ENCODE results near the gene STK32C. TPM values are rescaled to one million over a fixed set of nuclear protein-coding genes. Genes with fewer than 3 reads are reported as not detected.

STK32C gene
- total RNA-seq, 1 donor from 2014 or later, result 13.6 TPM

GRCh38 chr10:132248455-132249225 is 59.1 kb downstream of the STK32C start:
- Mint-ChIP-seq H3K4me1 (ENCODE audit: low read depth, unreplicated experiment) (peaks cover 2% of the 10 kb centered on the region), H3K9me3 (ENCODE audit: unreplicated experiment) (no peaks in the 10 kb centered on the region), H3K27me3 (ENCODE audit: low read depth, unreplicated experiment) (peaks cover 15% of the 10 kb centered on the region), H3K4me3 (ENCODE audit: unreplicated experiment) (peak overlapping the region; percentile 85), H3K36me3 (ENCODE audit: low read depth, unreplicated experiment) (peaks cover 9% of the 10 kb centered on the region), H3K27ac (ENCODE audit: unreplicated experiment) (no peak overlapping the region)
- H3K9me3 ChIP-seq (ENCODE audit: insufficient read depth, low read depth, low read length), result no peaks in the 10 kb centered on the region
- H3K27ac ChIP-seq (ENCODE audit: low read depth, low read length), result no peak overlapping the region
- DNase-seq (ENCODE audit: low read depth) (no peak), FAIRE-seq (no peak)
- no peaks in the 10 kb centered on the region for H3K36me3 ChIP-seq (ENCODE audit: insufficient read depth, low read length)
- peak overlapping the region; percentile 72 for H3K4me2 ChIP-seq (ENCODE audit: low read length)
- no peaks in the 10 kb centered on the region for H3K27me3 ChIP-seq (ENCODE audit: insufficient read depth, low read length)
- peak overlapping the region; percentile 60 for H2AFZ ChIP-seq (ENCODE audit: low read depth, low read length)
- peak overlapping the region; percentile 28 for H3K4me3 ChIP-seq (ENCODE audit: insufficient read depth, low read depth, low read length)
- no peak overlapping the region for H3K9ac ChIP-seq (ENCODE audit: low read length)
- no peaks in the 10 kb centered on the region for H3K79me2 ChIP-seq (ENCODE audit: insufficient read depth, low read length)
- no peaks in the 10 kb centered on the region for H4K20me1 ChIP-seq (ENCODE audit: insufficient read depth, low read length)
- H3K4me1 ChIP-seq (ENCODE audit: insufficient read depth, low read length), result no peaks in the 10 kb centered on the region
- no peak for TF ChIP-seq EZH2 (IDR thresholded peaks at IDR 0.05; ENCODE audit: insufficient read depth, low read length)
- TF ChIP-seq, protein P1, sequence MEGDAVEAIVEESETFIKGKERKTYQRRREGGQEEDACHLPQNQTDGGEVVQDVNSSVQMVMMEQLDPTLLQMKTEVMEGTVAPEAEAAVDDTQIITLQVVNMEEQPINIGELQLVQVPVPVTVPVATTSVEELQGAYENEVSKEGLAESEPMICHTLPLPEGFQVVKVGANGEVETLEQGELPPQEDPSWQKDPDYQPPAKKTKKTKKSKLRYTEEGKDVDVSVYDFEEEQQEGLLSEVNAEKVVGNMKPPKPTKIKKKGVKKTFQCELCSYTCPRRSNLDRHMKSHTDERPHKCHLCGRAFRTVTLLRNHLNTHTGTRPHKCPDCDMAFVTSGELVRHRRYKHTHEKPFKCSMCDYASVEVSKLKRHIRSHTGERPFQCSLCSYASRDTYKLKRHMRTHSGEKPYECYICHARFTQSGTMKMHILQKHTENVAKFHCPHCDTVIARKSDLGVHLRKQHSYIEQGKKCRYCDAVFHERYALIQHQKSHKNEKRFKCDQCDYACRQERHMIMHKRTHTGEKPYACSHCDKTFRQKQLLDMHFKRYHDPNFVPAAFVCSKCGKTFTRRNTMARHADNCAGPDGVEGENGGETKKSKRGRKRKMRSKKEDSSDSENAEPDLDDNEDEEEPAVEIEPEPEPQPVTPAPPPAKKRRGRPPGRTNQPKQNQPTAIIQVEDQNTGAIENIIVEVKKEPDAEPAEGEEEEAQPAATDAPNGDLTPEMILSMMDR (IDR thresholded peaks at IDR 0.05; ENCODE audit: insufficient read depth, low read depth, low read length), result no peak

DNA sequence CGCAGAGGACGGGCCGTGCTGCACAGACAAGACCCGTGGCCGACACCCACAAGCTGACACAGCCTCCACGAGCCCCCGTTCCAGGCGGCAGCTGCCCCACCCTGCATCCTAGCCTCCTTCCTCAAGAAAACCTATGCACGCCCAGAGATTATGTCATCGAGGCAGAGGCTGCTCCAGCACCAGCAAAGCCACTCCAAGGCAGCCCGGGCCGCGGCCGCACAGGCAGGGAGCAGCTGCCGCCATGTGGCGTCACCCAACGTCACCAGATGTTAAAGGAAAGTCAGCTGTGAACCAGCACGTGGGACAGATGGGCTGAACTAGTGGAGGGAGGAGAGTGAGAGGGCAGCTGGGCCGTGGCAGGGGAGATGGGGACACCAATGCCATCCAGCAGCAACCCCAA is 59.8 kb downstream of the STK32C start:
- TF ChIP-seq EZH2 (IDR thresholded peaks at IDR 0.05; ENCODE audit: insufficient read depth, low read length), result no peak
- TF ChIP-seq, protein P1 (IDR thresholded peaks at IDR 0.05; ENCODE audit: insufficient read depth, low read depth, low read length), result no peak
- FAIRE-seq, result no peak
- Histone ChIP-seq H2AFZ (ENCODE audit: low read depth, low read length) (no peak overlapping the region), H3K4me3 (ENCODE audit: insufficient read depth, low read depth, low read length) (no peak overlapping the region), H3K79me2 (ENCODE audit: insufficient read depth, low read length) (no peaks in the 10 kb centered on the region), H3K36me3 (ENCODE audit: insufficient read depth, low read length) (no peaks in the 10 kb centered on the region), H4K20me1 (ENCODE audit: insufficient read depth, low read length) (no peaks in the 10 kb centered on the region), H3K27me3 (ENCODE audit: insufficient read depth, low read length) (no peaks in the 10 kb centered on the region), H3K9me3 (ENCODE audit: insufficient read depth, low read depth, low read length) (no peaks in the 10 kb centered on the region), H3K27ac (ENCODE audit: low read depth, low read length) (no peak overlapping the region), H3K9ac (ENCODE audit: low read length) (no peak overlapping the region), H3K4me1 (ENCODE audit: insufficient read depth, low read length) (no peaks in the 10 kb centered on the region), H3K4me2 (ENCODE audit: low read length) (no peak overlapping the region)
- Mint-ChIP-seq H3K27ac (ENCODE audit: unreplicated experiment) (no peak overlapping the region), H3K4me3 (ENCODE audit: unreplicated experiment) (no peak overlapping the region), H3K27me3 (ENCODE audit: low read depth, unreplicated experiment) (peaks cover 12% of the 10 kb centered on the region), H3K36me3 (ENCODE audit: low read depth, unreplicated experiment) (peaks cover 9% of the 10 kb centered on the region), H3K4me1 (ENCODE audit: low read depth, unreplicated experiment) (peaks cover 2% of the 10 kb centered on the region), H3K9me3 (ENCODE audit: unreplicated experiment) (no peaks in the 10 kb centered on the region)
- DNase-seq (ENCODE audit: low read depth), result no peak

GRCh38 chr10:132246296-132246695 is 61.5 kb downstream of the STK32C start:
- Mint-ChIP-seq H3K36me3 (ENCODE audit: low read depth, unreplicated experiment) (peaks cover 9% of the 10 kb centered on the region), H3K27me3 (ENCODE audit: low read depth, unreplicated experiment) (peaks cover 12% of the 10 kb centered on the region), H3K9me3 (ENCODE audit: unreplicated experiment) (no peaks in the 10 kb centered on the region), H3K4me1 (ENCODE audit: low read depth, unreplicated experiment) (peaks cover 2% of the 10 kb centered on the region), H3K27ac (ENCODE audit: unreplicated experiment) (no peak overlapping the region), H3K4me3 (ENCODE audit: unreplicated experiment) (no peak overlapping the region)
- Histone ChIP-seq H3K9me3 (ENCODE audit: insufficient read depth, low read depth, low read length) (no peaks in the 10 kb centered on the region), H3K79me2 (ENCODE audit: insufficient read depth, low read length) (no peaks in the 10 kb centered on the region), H4K20me1 (ENCODE audit: insufficient read depth, low read length) (no peaks in the 10 kb centered on the region), H3K36me3 (ENCODE audit: insufficient read depth, low read length) (no peaks in the 10 kb centered on the region), H3K4me2 (ENCODE audit: low read length) (no peak overlapping the region), H3K27ac (ENCODE audit: low read depth, low read length) (no peak overlapping the region), H3K27me3 (ENCODE audit: insufficient read depth, low read length) (no peaks in the 10 kb centered on the region), H3K9ac (ENCODE audit: low read length) (no peak overlapping the region), H3K4me3 (ENCODE audit: insufficient read depth, low read depth, low read length) (no peak overlapping the region), H3K4me1 (ENCODE audit: insufficient read depth, low read length) (no peaks in the 10 kb centered on the region), H2AFZ (ENCODE audit: low read depth, low read length) (no peak overlapping the region)
- FAIRE-seq (no peak), DNase-seq (ENCODE audit: low read depth) (no peak)
- TF ChIP-seq, protein P1 (IDR thresholded peaks at IDR 0.05; ENCODE audit: insufficient read depth, low read depth, low read length), result no peak
- TF ChIP-seq EZH2 (IDR thresholded peaks at IDR 0.05; ENCODE audit: insufficient read depth, low read length), result no peak
